Fibroblast of lung (primary cell): ENCODE data around the gene STRBP. TPM values are rescaled to one million over a fixed set of nuclear protein-coding genes. Genes with fewer than 3 reads are reported as not detected.
A peak's percentile ranks its signal among the peaks of the same experiment; 100 is the strongest.

ENCODE experiments used
- DNase-seq, 2 donors: peaks; one replicate each; pipeline versions ENCODE4 v3.0.0 to v3.0.0-alpha.2; 2010; ENCODE audit warnings: low read depth in 2 of 2
- H2AFZ ChIP-seq: 2 replicates; pipeline ENCODE4 v1.5.1; 2012; ENCODE audit warnings: low read length, control low read depth, inconsistent platforms
- H3K27ac ChIP-seq: 2 replicates; pipeline ENCODE4 v1.5.1; 2011; ENCODE audit warnings: low read length, control low read depth; ENCODE audit not compliant: insufficient read depth
- H3K27me3 ChIP-seq: 2 replicates; pipeline ENCODE4 v1.5.1; 2011; ENCODE audit warnings: mild to moderate bottlenecking, low read length; ENCODE audit not compliant: control insufficient read depth, insufficient read depth
- H3K36me3 ChIP-seq: 2 replicates; pipeline ENCODE4 v1.5.1; 2011; ENCODE audit warnings: low read length; ENCODE audit not compliant: control insufficient read depth, insufficient read depth
- H3K4me1 ChIP-seq: 2 replicates; pipeline ENCODE4 v1.5.1; 2011; ENCODE audit warnings: low read length; ENCODE audit not compliant: control insufficient read depth, insufficient read depth; ENCODE audit errors: extremely low read depth
- H3K4me2 ChIP-seq: 2 replicates; pipeline ENCODE4 v1.5.1; 2011; ENCODE audit warnings: low read length, control low read depth; ENCODE audit not compliant: insufficient read depth; ENCODE audit errors: extremely low read depth
- H3K4me3 ChIP-seq, 4 experiments: fragments of 200-600 bp in 1 of 4; sonication (generic) in 1 of 4; replicated peaks in 1 of 4; 2 replicates each; pipeline ENCODE4 v1.5.1; 2011 to 2016; ENCODE audit warnings: low read length in 4 of 4, low read depth in 3 of 4, mild to moderate bottlenecking in 3 of 4, control low read depth in 2 of 4, inconsistent platforms in 1 of 4, mixed read lengths in 1 of 4; ENCODE audit not compliant: insufficient read depth in 1 of 4; ENCODE audit errors: control extremely low read depth in 1 of 4
- H3K79me2 ChIP-seq: 2 replicates; pipeline ENCODE4 v1.5.1; 2012; ENCODE audit warnings: mild to moderate bottlenecking, low read length, inconsistent platforms; ENCODE audit not compliant: control insufficient read depth, insufficient read depth
- H3K9ac ChIP-seq: 2 replicates; pipeline ENCODE4 v1.5.1; 2011; ENCODE audit warnings: mild to moderate bottlenecking, low read length, control low read depth; ENCODE audit not compliant: insufficient read depth
- H3K9me3 ChIP-seq: 2 replicates; pipeline ENCODE4 v1.5.1; 2012; ENCODE audit warnings: low read depth, low read length; ENCODE audit not compliant: control insufficient read depth, insufficient read depth
- H4K20me1 ChIP-seq: 2 replicates; pipeline ENCODE4 v1.5.1; 2011; ENCODE audit warnings: low read length; ENCODE audit not compliant: control insufficient read depth, insufficient read depth; ENCODE audit errors: extremely low read depth
- EZH2 ChIP-seq: IDR thresholded peaks from 2 replicates; pipeline ENCODE4 v1.5.1; 2012; ENCODE audit warnings: low read length, control low read depth, mild to moderate bottlenecking; ENCODE audit errors: missing control alignments
- polyA plus RNA-seq, 2 donors: library from polyadenylated mRNA; depleted of rRNA in 1 of 2; stranded (reverse) in 1 of 2; unstranded in 1 of 2; fragments of >200 nt; gene quantifications; 2 replicates each; pipeline ENCODE4 v1.2.1, GENCODE V29; 2011 to 2012; ENCODE audit warnings: missing spikeins in 1 of 2
- total RNA-seq: library from RNA; depleted of rRNA; stranded (reverse); fragments of >200 nt; gene quantifications from 2 replicates; pipeline ENCODE4 v1.2.1, GENCODE V29; 2014
- TF ChIP-seq, protein P1 (sequence below), 2 donors: IDR thresholded peaks in 1 of 2; conservative IDR thresholded peaks in 1 of 2; 1 replicate in 1 of 2; 2 replicates in 1 of 2; pipeline ENCODE4 v1.5.1; 2011 to 2012; ENCODE audit warnings: low read length in 2 of 2, control low read depth in 1 of 2, inconsistent platforms in 1 of 2, low read depth in 1 of 2, mild to moderate bottlenecking in 1 of 2

Gene STRBP
- total and polyA plus RNA-seq, 2 donors (not counting 1 experiment from before 2014, with no cell fraction given) = 3.3 to 5.9 TPM

DNA sequence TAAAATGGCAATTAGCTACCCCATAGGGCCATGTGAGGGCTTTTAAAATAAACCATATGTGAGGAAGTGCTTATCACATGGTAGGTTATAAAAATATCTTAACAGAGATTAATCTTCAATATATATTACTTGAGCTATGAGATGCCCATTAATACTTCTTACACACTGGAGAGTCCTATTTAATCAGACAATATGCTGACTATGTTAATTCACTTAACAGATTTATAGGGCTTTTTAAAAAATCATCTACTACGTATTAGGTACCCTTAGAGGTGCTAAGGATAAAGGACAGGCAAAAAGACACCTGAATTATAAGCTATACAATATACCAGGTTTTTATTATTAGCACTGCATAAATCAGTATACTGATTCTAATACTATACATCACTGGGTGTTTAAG, 102.6 kb downstream of the STRBP start:
- no peaks in the 10 kb centered on the region for H3K27me3 ChIP-seq
- H3K4me2 ChIP-seq = no peak overlapping the region
- H3K9ac ChIP-seq = no peak overlapping the region
- H3K36me3 ChIP-seq = no peaks in the 10 kb centered on the region
- TF ChIP-seq, protein P1, sequence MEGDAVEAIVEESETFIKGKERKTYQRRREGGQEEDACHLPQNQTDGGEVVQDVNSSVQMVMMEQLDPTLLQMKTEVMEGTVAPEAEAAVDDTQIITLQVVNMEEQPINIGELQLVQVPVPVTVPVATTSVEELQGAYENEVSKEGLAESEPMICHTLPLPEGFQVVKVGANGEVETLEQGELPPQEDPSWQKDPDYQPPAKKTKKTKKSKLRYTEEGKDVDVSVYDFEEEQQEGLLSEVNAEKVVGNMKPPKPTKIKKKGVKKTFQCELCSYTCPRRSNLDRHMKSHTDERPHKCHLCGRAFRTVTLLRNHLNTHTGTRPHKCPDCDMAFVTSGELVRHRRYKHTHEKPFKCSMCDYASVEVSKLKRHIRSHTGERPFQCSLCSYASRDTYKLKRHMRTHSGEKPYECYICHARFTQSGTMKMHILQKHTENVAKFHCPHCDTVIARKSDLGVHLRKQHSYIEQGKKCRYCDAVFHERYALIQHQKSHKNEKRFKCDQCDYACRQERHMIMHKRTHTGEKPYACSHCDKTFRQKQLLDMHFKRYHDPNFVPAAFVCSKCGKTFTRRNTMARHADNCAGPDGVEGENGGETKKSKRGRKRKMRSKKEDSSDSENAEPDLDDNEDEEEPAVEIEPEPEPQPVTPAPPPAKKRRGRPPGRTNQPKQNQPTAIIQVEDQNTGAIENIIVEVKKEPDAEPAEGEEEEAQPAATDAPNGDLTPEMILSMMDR (conservative IDR thresholded peaks at IDR 0.05 in 1 of 2, IDR thresholded peaks at IDR 0.05 in 1 of 2; ENCODE audit: low read depth in 1 of 2, low read length in 2 of 2) = no peak
- no peak for TF ChIP-seq EZH2
- H3K9me3 ChIP-seq = no peaks in the 10 kb centered on the region
- no peaks in the 10 kb centered on the region for H3K4me1 ChIP-seq
- no peak for DNase-seq
- no peaks in the 10 kb centered on the region for H3K79me2 ChIP-seq
- H3K27ac ChIP-seq = no peak overlapping the region
- H2AFZ ChIP-seq = no peak overlapping the region
- H4K20me1 ChIP-seq = no peaks in the 10 kb centered on the region
- no peak overlapping the region for H3K4me3 ChIP-seq

DNA sequence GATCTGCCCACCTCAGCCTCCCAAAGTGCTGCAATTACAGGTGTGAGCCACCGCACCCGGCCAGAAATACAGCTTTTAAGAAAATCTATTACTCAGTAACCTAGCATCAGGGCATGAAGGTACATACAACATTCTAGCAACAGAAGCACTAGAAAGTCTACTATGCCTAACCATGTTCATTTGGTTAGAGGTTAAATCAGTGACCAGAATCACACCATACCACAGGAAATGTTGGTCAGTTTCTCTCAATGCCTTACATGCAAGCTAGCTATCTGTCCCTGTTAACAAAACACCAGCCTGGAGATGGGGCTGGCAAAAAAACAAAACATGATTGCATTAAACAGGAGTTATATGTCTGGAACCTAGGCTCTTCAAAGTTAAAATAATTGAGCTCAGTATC, 104.1 kb downstream of the STRBP start:
- Histone ChIP-seq H3K4me1 (no peaks in the 10 kb centered on the region), H3K4me3 (no peak overlapping the region), H3K27me3 (no peaks in the 10 kb centered on the region), H3K9me3 (no peaks in the 10 kb centered on the region), H2AFZ (no peak overlapping the region), H3K36me3 (no peaks in the 10 kb centered on the region), H3K9ac (no peak overlapping the region), H4K20me1 (no peaks in the 10 kb centered on the region), H3K4me2 (no peak overlapping the region), H3K79me2 (no peaks in the 10 kb centered on the region), H3K27ac (no peak overlapping the region)
- no peak for DNase-seq
- TF ChIP-seq, protein P1 (conservative IDR thresholded peaks at IDR 0.05 in 1 of 2, IDR thresholded peaks at IDR 0.05 in 1 of 2; ENCODE audit: low read depth in 1 of 2, low read length in 2 of 2) = no peak
- TF ChIP-seq EZH2 = no peak

DNA sequence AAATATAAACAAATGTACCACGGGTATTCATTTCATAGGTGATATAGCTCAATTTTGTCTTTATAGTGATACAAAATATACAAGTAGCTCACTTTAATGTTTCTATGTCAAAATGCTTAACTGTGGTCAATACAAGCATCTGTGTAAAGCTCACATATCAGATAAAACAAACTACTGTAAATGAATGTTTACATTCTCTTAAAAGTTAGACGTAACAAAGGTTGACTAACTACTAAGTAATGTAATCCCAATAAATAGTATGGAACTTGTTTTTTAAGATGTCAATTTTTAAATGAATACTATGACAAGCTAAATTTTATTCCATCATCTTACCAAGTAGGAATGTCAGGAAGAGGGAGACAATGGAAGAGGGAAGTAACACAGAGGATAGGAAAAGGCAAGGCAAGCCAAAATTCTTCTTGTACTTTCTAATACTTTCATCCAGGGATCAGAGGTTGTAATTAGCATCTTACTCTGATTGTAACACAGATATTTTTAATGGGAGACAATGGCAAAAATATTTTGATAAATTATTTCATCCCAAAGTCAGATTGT, 105.5 kb downstream of the STRBP start:
- H3K4me3 ChIP-seq = no peak overlapping the region
- TF ChIP-seq, protein P1 (conservative IDR thresholded peaks at IDR 0.05 in 1 of 2, IDR thresholded peaks at IDR 0.05 in 1 of 2; ENCODE audit: low read depth in 1 of 2, low read length in 2 of 2) = no peak
- no peak for TF ChIP-seq EZH2
- H4K20me1 ChIP-seq = no peaks in the 10 kb centered on the region
- H3K79me2 ChIP-seq = no peaks in the 10 kb centered on the region
- no peak overlapping the region for H3K9ac ChIP-seq
- H3K27ac ChIP-seq = no peak overlapping the region
- H3K4me1 ChIP-seq = no peaks in the 10 kb centered on the region
- H3K36me3 ChIP-seq = no peaks in the 10 kb centered on the region
- no peak overlapping the region for H3K4me2 ChIP-seq
- peak in 1 of 2 donors; percentile 27 for DNase-seq
- no peak overlapping the region for H2AFZ ChIP-seq
- no peaks in the 10 kb centered on the region for H3K27me3 ChIP-seq
- H3K9me3 ChIP-seq = no peaks in the 10 kb centered on the region
